HepG2 (cell line): ENCODE data around the gene COL27A1. TPM values are rescaled to one million over a fixed set of nuclear protein-coding genes. Genes with fewer than 3 reads are reported as not detected.

Source experiments
- ATAC-seq: fragments of 200-7000 bp; cut with Tn5 transposase; 3 replicates; pipeline ENCODE4 v1.9.1; 2020; ENCODE audit warnings: mild to moderate bottlenecking, moderate library complexity
- BruUV-seq: library from RNA; stranded (reverse); fragments of 400-500 nt; replicated peaks from 2 replicates; lab custom pipeline; 2021; lab: Mats Ljungman, UMichigan
- CTCF ChIA-PET: fragments of 300-600 bp; formaldehyde crosslinking; extraction: SDS; loops from one replicate; lab custom pipeline; 2021; ENCODE audit warnings: low total read pairs, inconsistent platforms, low intra/inter-chr PET ratio; lab: Yijun Ruan, JAX
- POLR2A ChIA-PET: fragments of 350-600 bp; sonication (Branson Sonifier 250); formaldehyde crosslinking; loops from one replicate; lab custom pipeline; 2020; ENCODE audit warnings: antibody characterized with exemption, inconsistent platforms; lab: Yijun Ruan, JAX
- DNase-seq: peaks from one replicate; pipeline ENCODE4 v3.0.0-alpha.2; 2015; ENCODE audit warnings: low spot score
- FAIRE-seq: peaks from 3 replicates; lab custom pipeline; 2011; peaks lifted over from hg19 to GRCh38; lab: Jason Lieb, UNC
- H2AFZ ChIP-seq: one replicate; pipeline ENCODE4 v1.6.1; 2011; ENCODE audit warnings: low read length, inconsistent platforms
- H3K27ac ChIP-seq: fragments of 300-600 bp; 3 replicates; pipeline ENCODE4 v1.8.0; 2011; ENCODE audit warnings: mixed run types, mild to moderate bottlenecking, mixed read lengths, low read length, inconsistent platforms; ENCODE audit not compliant: insufficient read depth; ENCODE audit errors: extremely low read length
- H3K27me3 ChIP-seq, 2 experiments: fragments of 200-600 bp in 1 of 2; 2 replicates in 1 of 2; 3 replicates in 1 of 2; pipeline versions ENCODE4 v1.6.0 to v1.8.0; 2011; ENCODE audit warnings: low read length in 2 of 2, mild to moderate bottlenecking in 2 of 2, moderate library complexity in 2 of 2, inconsistent platforms in 1 of 2; ENCODE audit not compliant: insufficient read depth in 2 of 2, control insufficient read depth in 1 of 2
- H3K36me3 ChIP-seq, 2 experiments: fragments of 200-600 bp in 1 of 2; replicated peaks in 1 of 2; 2 replicates in 1 of 2; 3 replicates in 1 of 2; pipeline versions ENCODE4 v1.5.1 to v1.8.0; 2011; ENCODE audit warnings: low read length in 2 of 2, inconsistent platforms in 1 of 2; ENCODE audit not compliant: insufficient read depth in 2 of 2, control insufficient read depth in 1 of 2
- H3K4me1 ChIP-seq: 2 replicates; pipeline ENCODE4 v1.5.1; 2012; ENCODE audit warnings: low read length, inconsistent platforms; ENCODE audit not compliant: insufficient read depth
- H3K4me2 ChIP-seq: 2 replicates; pipeline ENCODE4 v1.6.0; 2011; ENCODE audit warnings: low read depth, low read length, inconsistent platforms
- H3K4me3 ChIP-seq, 3 experiments: fragments of 200-600 bp in 1 of 3; sonication (generic), shearing (Covaris generic) in 1 of 3; replicated peaks in 1 of 3; 2 replicates each; pipeline ENCODE4 v1.5.1; 2011 to 2016; ENCODE audit warnings: low read length in 3 of 3, inconsistent platforms in 2 of 3, low read depth in 2 of 3, mild to moderate bottlenecking in 2 of 3, control low read depth in 1 of 3, mixed read lengths in 1 of 3; ENCODE audit not compliant: insufficient read depth in 1 of 3
- H3K79me2 ChIP-seq: one replicate; pipeline ENCODE4 v1.6.1; 2011; ENCODE audit warnings: low read length, inconsistent platforms; ENCODE audit not compliant: insufficient read depth
- H3K9ac ChIP-seq: 2 replicates; pipeline ENCODE4 v1.6.0; 2011; ENCODE audit warnings: mild to moderate bottlenecking, low read depth, low read length, inconsistent platforms; ENCODE audit not compliant: insufficient read depth
- H3K9me3 ChIP-seq: 2 replicates; pipeline ENCODE4 v1.5.1; 2012; ENCODE audit warnings: mild to moderate bottlenecking, low read length
- H4K20me1 ChIP-seq: 2 replicates; pipeline ENCODE4 v1.6.0; 2011; ENCODE audit warnings: inconsistent platforms, mild to moderate bottlenecking, low read length, moderate library complexity; ENCODE audit not compliant: insufficient read depth
- BRCA1 ChIP-seq: sonication (generic); formaldehyde crosslinking; IDR thresholded peaks from 2 replicates; pipeline ENCODE4 v1.4.0; 2020; ENCODE audit warnings: missing genetic modification reagents
- CBX1 ChIP-seq: IDR thresholded peaks from one replicate; pipeline ENCODE4 v1.6.1; 2016; ENCODE audit warnings: antibody characterized with exemption, low read depth
- FOXA1 ChIP-seq, 2 experiments: fragments of 450-650 bp in 1 of 2; sonication (generic) in 1 of 2; formaldehyde crosslinking in 1 of 2; IDR thresholded peaks; 2 replicates each; pipeline versions ENCODE4 v1.4.0 to v1.6.1; 2016 to 2020; ENCODE audit warnings: missing genetic modification reagents in 1 of 2
- FOXP4 ChIP-seq: sonication (generic); formaldehyde crosslinking; IDR thresholded peaks from 2 replicates; pipeline ENCODE4 v1.4.0; 2020; ENCODE audit warnings: missing genetic modification reagents
- HOXA5 ChIP-seq: sonication (generic); formaldehyde crosslinking; IDR thresholded peaks from 2 replicates; pipeline ENCODE4 v1.4.0; 2020; ENCODE audit warnings: missing genetic modification reagents
- MED13 ChIP-seq: sonication (generic); formaldehyde crosslinking; IDR thresholded peaks from 2 replicates; pipeline ENCODE4 v1.5.0; 2020; ENCODE audit warnings: missing genetic modification reagents
- MXD1 ChIP-seq: sonication (generic); formaldehyde crosslinking; IDR thresholded peaks from 2 replicates; pipeline ENCODE4 v1.4.0; 2020; ENCODE audit warnings: mild to moderate bottlenecking, missing genetic modification reagents
- MXI1 ChIP-seq: IDR thresholded peaks from 3 replicates; pipeline ENCODE4 v1.6.1; 2012; ENCODE audit warnings: low read depth, low read length, inconsistent platforms, borderline replicate concordance
- PRDM15 ChIP-seq: sonication (generic); formaldehyde crosslinking; IDR thresholded peaks from 2 replicates; pipeline ENCODE4 v1.4.0; 2020; ENCODE audit warnings: missing genetic modification reagents
- ZFP1 ChIP-seq: IDR thresholded peaks from 2 replicates; pipeline ENCODE4 v1.6.1; 2016
- ZFP36 ChIP-seq: fragments of 150-350 bp; IDR thresholded peaks from 2 replicates; pipeline ENCODE4 v1.6.1; 2018; ENCODE audit warnings: borderline replicate concordance, low read length, low read depth; ENCODE audit not compliant: partially characterized antibody
- ZNF17 ChIP-seq: sonication (generic); formaldehyde crosslinking; IDR thresholded peaks from 2 replicates; pipeline ENCODE4 v1.5.0; 2020; ENCODE audit warnings: mild to moderate bottlenecking, missing genetic modification reagents
- ZNF543 ChIP-seq: sonication (generic); formaldehyde crosslinking; IDR thresholded peaks from 2 replicates; pipeline ENCODE4 v1.4.0; 2020; ENCODE audit warnings: mild to moderate bottlenecking, missing genetic modification reagents
- ZNF572 ChIP-seq: sonication (generic); formaldehyde crosslinking; IDR thresholded peaks from 2 replicates; pipeline ENCODE4 v1.5.1; 2020; ENCODE audit warnings: mild to moderate bottlenecking, missing genetic modification reagents
- ZNF674 ChIP-seq: sonication (generic); formaldehyde crosslinking; IDR thresholded peaks from 2 replicates; pipeline ENCODE4 v1.5.0; 2020; ENCODE audit warnings: low read depth, mild to moderate bottlenecking, missing genetic modification reagents
- ZNF768 ChIP-seq: sonication (generic); formaldehyde crosslinking; IDR thresholded peaks from 2 replicates; pipeline ENCODE4 v1.4.0; 2020; ENCODE audit warnings: missing genetic modification reagents
- WGBS: methylation state at CpG from one replicate; pipeline ENCODE4 v1.1.6; 2017; ENCODE audit warnings: low lambda C conversion rate; 5-methylcytosine and 5-hydroxymethylcytosine counted together
- in situ Hi-C: cut with HindIII; loops from 2 replicates; pipeline ENCODE4 v1.10.0; 2017; ENCODE audit warnings: low pct_unique_long_range_greater_than_20kb; ENCODE audit not compliant: extremely low pct_ligation_motif_present
- intact Hi-C: fragments of 100-400 bp; cut with micrococcal nuclease; formaldehyde crosslinking; loops from one replicate; pipeline ENCODE4 v1.10.0; 2022; ENCODE audit not compliant: unreplicated experiment
- polyA plus RNA-seq, 8 experiments: library from polyadenylated mRNA; depleted of rRNA in 3 of 8; stranded (reverse) in 7 of 8; unstranded in 1 of 8; fragments of >200 nt; fragmentation: Illumina TruSeq in 4 of 8; extraction: Trizol in 4 of 8; gene quantifications; 2 replicates each; pipeline versions ENCODE4 v1.2.1 to v1.2.3, GENCODE V29; 2011 to 2016; ENCODE audit warnings: low read depth in 4 of 8, missing spikeins in 1 of 8, mixed read lengths in 1 of 8; ENCODE audit not compliant: insufficient read depth in 1 of 8
- total RNA-seq, 5 experiments: library from RNA; depleted of rRNA; stranded (reverse); fragments of >200 nt; fragmentation: Illumina TruSeq; extraction: Trizol; gene quantifications; 2 replicates each; pipeline ENCODE4 v1.2.3, GENCODE V29; 2016; ENCODE audit warnings: low read depth in 1 of 5

COL27A1 gene
- total and polyA plus RNA-seq, 2 of the 13 experiments (the other 11 are each of a cell fraction or from before 2014, with no cell fraction given): 71.3 to 89.1 TPM

- TF ChIP-seq FOXP4 (CRISPR knock-in tag) (no peak), PRDM15 (CRISPR knock-in tag) (peak; percentile 73), ZNF768 (CRISPR knock-in tag) (no peak), ZFP1 (CRISPR knock-in tag) (no peak)
Measured at GRCh38 chr9:114186605-114187289, 31.4 kb downstream of the COL27A1 start (continued).

- ChIA-PET CTCF (no interaction called here), POLR2A (interaction anchor here (5.1 kb wide), 1 partner anchor 13 kb away, joined by 31 read pairs; no protein-coding TSS in a partner anchor)
- Histone ChIP-seq H3K4me1 (no peaks in the 10 kb centered on the region), H3K27me3 (no peaks in the 10 kb centered on the region), H3K27ac (no peak overlapping the region), H3K36me3 (peaks cover 44 to 90% of the 10 kb centered on the region in 2 experiments), H3K9ac (no peak overlapping the region), H3K4me2 (no peak overlapping the region), H3K4me3 (no peak overlapping the region), H2AFZ (no peak overlapping the region), H4K20me1 (no peaks in the 10 kb centered on the region; the same call in 1 of the 2 replicates), H3K9me3 (peaks cover 14% of the 10 kb centered on the region; the same call in 1 of the 2 replicates), H3K79me2 (peaks cover 2% of the 10 kb centered on the region)
- DNase-seq: no peak
- 97% methylated on average over 3 of the region's 3 CpGs for WGBS
- no TSS peak for BruUV-seq
- no peak for ATAC-seq
- in situ Hi-C loops: no loop called here
- FAIRE-seq: no peak
- intact Hi-C loops: no loop called here
- TF ChIP-seq ZNF17 (CRISPR knock-in tag): no peak
- TF ChIP-seq MXD1: no peak
- TF ChIP-seq HOXA5: no peak
- TF ChIP-seq ZNF674 (CRISPR knock-in tag): no peak
- TF ChIP-seq MXI1: no peak
- TF ChIP-seq CBX1: no peak
- TF ChIP-seq BRCA1: no peak
- no peak for TF ChIP-seq ZNF572
- no peak for TF ChIP-seq ZFP36
- TF ChIP-seq MED13 (CRISPR knock-in tag): no peak
- TF ChIP-seq FOXA1 (IDR thresholded peaks at IDR 0.05): no peak
- no peak for TF ChIP-seq FOXA1 (CRISPR knock-in tag; IDR thresholded peaks at IDR 0.05)
- no peak for TF ChIP-seq ZNF543 (CRISPR knock-in tag)
Measured at GRCh38 chr9:114187827-114188226, 32.5 kb downstream of the COL27A1 start.
